Loucy (cell line): ENCODE results near the gene ZNF384.
"Not testable (repeated sequence)": the region's sequence is repeated elsewhere in the genome, so short reads cannot be mapped to it uniquely, and the experiment has no call there.

Source experiments
- H2AFZ ChIP-seq: fragments of 200-600 bp; sonication (generic); 2 replicates; pipeline ENCODE4 v1.6.0; 2016; ENCODE audit warnings: antibody characterized with exemption, mild to moderate bottlenecking, low read length, moderate library complexity
- H3F3A ChIP-seq: fragments of 200-600 bp; 2 replicates; pipeline ENCODE4 v1.6.0; 2016; ENCODE audit warnings: antibody characterized with exemption, low read depth, mild to moderate bottlenecking
- H3K27me3 ChIP-seq: fragments of 200-600 bp; sonication (generic); 2 replicates; pipeline ENCODE4 v1.6.1; 2014; ENCODE audit warnings: low read length, mild to moderate bottlenecking; ENCODE audit not compliant: insufficient read depth, poor library complexity, severe bottlenecking
- H3K36me3 ChIP-seq: fragments of 200-600 bp; sonication (generic); 2 replicates; pipeline ENCODE4 v1.6.1; 2016; ENCODE audit warnings: low read length; ENCODE audit not compliant: insufficient read depth
- H3K4me1 ChIP-seq: fragments of 200-600 bp; sonication (generic); 2 replicates; pipeline ENCODE4 v1.5.1; 2014; ENCODE audit warnings: low read length, mild to moderate bottlenecking; ENCODE audit not compliant: insufficient read depth, poor library complexity, severe bottlenecking
- H3K4me2 ChIP-seq: fragments of 200-600 bp; sonication (generic); 2 replicates; pipeline ENCODE4 v1.6.0; 2014; ENCODE audit warnings: antibody characterized with exemption, low read length, low read depth, mild to moderate bottlenecking; ENCODE audit not compliant: poor library complexity, severe bottlenecking
- H3K4me3 ChIP-seq: fragments of 200-600 bp; sonication (generic); 2 replicates; pipeline ENCODE4 v1.5.1; 2014; ENCODE audit warnings: low read length, mild to moderate bottlenecking, mixed read lengths; ENCODE audit not compliant: poor library complexity, severe bottlenecking
- H3K79me2 ChIP-seq: fragments of 200-600 bp; sonication (generic); 2 replicates; pipeline ENCODE4 v1.6.1; 2014; ENCODE audit warnings: low read length; ENCODE audit not compliant: insufficient read depth
- H3K9ac ChIP-seq: fragments of 200-600 bp; sonication (generic); 2 replicates; pipeline ENCODE4 v1.6.0; 2014; ENCODE audit warnings: mild to moderate bottlenecking, low read depth, low read length, moderate library complexity; ENCODE audit not compliant: poor library complexity, severe bottlenecking
- H3K9me2 ChIP-seq: fragments of 200-600 bp; sonication (generic); replicated peaks from 2 replicates; pipeline ENCODE4 v1.6.1; 2016; ENCODE audit warnings: low read depth, low read length, mixed read lengths
- H3K9me3 ChIP-seq: fragments of 200-600 bp; sonication (generic); 2 replicates; pipeline ENCODE4 v1.6.1; 2014; ENCODE audit warnings: mild to moderate bottlenecking, antibody characterized with exemption, low read length, low read depth; ENCODE audit not compliant: insufficient read depth
- H4K20me1 ChIP-seq: fragments of 200-600 bp; sonication (generic); 2 replicates; pipeline ENCODE4 v1.6.0; 2014; ENCODE audit warnings: antibody characterized with exemption, low read length, mild to moderate bottlenecking; ENCODE audit not compliant: insufficient read depth, poor library complexity, severe bottlenecking
- CTCF ChIP-seq: fragments of 200-600 bp; sonication (generic); conservative IDR thresholded peaks from 2 replicates; pipeline ENCODE4 v1.5.1; 2014; ENCODE audit warnings: mild to moderate bottlenecking, antibody characterized with exemption, low read length
- EZH2phosphoT487 ChIP-seq: fragments of 200-600 bp; IDR thresholded peaks from 2 replicates; pipeline ENCODE4 v1.6.1; 2018; ENCODE audit warnings: antibody characterized with exemption, mild to moderate bottlenecking, moderate library complexity, borderline replicate concordance

The ZNF384 gene

GRCh38 chr12:6722863-6723262 lies 33.7 kb upstream of the ZNF384 start:
- H2AFZ ChIP-seq = peak overlapping the region; percentile 76; the same call in 1 of the 2 replicates
- peak overlapping the region; percentile 78 for H3K4me3 ChIP-seq
- H3K4me2 ChIP-seq = peak overlapping the region; percentile 79

DNA sequence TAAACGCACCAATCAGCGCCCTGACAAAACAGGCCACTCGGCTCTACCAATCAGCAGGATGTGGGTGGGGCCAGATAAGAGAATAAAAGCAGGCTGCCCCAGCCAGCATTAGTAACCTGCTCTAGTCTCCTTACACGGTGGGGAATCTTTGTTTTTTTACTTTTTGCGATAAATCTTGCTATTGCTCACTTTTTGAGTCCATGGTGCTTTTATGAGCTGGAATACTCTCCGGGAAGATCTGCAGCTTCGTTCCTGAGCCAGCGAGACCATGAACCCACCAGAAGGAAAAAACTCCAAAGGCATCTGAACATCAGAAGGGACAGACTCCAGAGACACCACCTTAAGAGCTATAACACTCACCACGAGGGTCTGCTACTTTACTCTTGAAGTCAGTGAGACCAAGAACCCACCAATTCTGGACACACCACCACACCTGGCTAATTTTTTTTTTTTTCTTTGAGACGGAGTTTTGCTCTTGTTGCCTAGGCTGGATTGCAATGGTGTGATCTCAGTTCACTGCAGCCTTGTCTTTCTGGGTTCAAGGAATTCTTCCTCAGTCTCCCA lies 27.8 kb upstream of the ZNF384 start:
- Histone ChIP-seq H2AFZ (no peak overlapping the region), H3K4me2 (no peak overlapping the region), H3K27me3 (no peaks in the 10 kb centered on the region), H3K4me3 (no peak overlapping the region), H3K9me3 (no peaks in the 10 kb centered on the region), H3K9ac (no peak overlapping the region), H3F3A (0 out of 2 replicates have a peak, but pooled peaks cover 6% of the 10 kb centered on the region), H3K36me3 (no peaks in the 10 kb centered on the region), H3K4me1 (no peaks in the 10 kb centered on the region), H3K79me2 (no peaks in the 10 kb centered on the region), H4K20me1 (no peaks in the 10 kb centered on the region), H3K9me2 (no peaks in the 10 kb centered on the region)
- no peak for TF ChIP-seq EZH2phosphoT487
- no peak for TF ChIP-seq CTCF

More at GRCh38 chr12:6722863-6723262, 33.7 kb upstream of the ZNF384 start:
- Histone ChIP-seq H3F3A (peaks cover 6% of the 10 kb centered on the region; the same call in 1 of the 2 replicates), H4K20me1 (no peaks in the 10 kb centered on the region), H3K9me3 (no peaks in the 10 kb centered on the region), H3K9ac (peak overlapping the region; percentile 60), H3K27me3 (no peaks in the 10 kb centered on the region), H3K4me1 (peaks cover 16% of the 10 kb centered on the region), H3K9me2 (no peaks in the 10 kb centered on the region), H3K36me3 (no peaks in the 10 kb centered on the region), H3K79me2 (peaks cover 13% of the 10 kb centered on the region; the same call in 1 of the 2 replicates)
- TF ChIP-seq CTCF (no peak), EZH2phosphoT487 (no peak)

DNA sequence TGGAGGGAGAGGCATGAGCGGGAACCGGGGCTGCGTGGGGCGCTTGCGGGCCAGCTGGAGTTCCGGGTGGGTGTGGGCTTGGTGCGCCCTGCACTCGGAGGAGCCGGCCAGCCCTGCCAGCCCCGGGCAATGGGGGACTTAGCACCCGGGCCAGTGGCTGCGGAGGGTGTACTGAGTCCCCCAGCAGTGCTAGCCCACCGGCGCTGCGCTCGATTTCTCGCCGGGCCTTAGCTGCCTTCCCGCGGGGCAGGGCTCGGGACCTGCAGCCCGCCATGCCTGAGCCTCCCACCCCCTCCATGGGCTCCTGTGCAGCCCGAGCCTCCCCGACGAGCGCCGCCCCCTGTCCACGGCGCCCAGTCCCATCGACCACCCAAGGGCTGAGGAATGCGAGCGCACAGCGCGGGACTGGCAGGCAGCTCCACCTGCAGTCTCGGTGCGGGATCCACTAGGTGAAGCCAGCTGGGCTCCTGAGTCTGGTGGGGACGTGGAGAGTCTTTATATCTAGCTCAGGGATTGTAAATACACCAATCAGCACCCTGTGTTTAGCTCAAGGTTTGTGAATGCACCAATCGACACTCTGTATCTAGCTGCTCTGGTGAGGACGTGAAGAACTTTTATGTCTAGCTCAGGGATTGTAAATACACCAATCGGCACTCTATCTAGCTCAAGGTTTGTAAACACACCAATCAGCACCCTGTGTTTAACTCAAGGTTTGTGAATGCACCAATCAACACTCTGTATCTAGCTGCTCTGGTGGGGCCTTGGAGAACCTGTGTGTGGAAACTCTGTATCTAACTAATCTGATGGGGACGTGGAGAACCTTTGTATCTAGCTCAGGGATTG lies 27.1 kb upstream of the ZNF384 start:
- H3K4me1 ChIP-seq, H2AFZ ChIP-seq, H3K9ac ChIP-seq, H3K9me2 ChIP-seq, H3K79me2 ChIP-seq, H3K9me3 ChIP-seq, H4K20me1 ChIP-seq, H3F3A ChIP-seq, H3K27me3 ChIP-seq, H3K4me2 ChIP-seq, H3K4me3 ChIP-seq, H3K36me3 ChIP-seq: not testable (repeated sequence)
